Ishikawa (cell line): ENCODE data around the gene TTN.

Source experiments
- CEBPB ChIP-seq: IDR thresholded peaks from 2 replicates; pipeline ENCODE4 v1.6.1; 2012
- CREB1 ChIP-seq: IDR thresholded peaks from 2 replicates; pipeline ENCODE4 v1.6.1; 2012; ENCODE audit warnings: low read depth
- RAD21 ChIP-seq: IDR thresholded peaks from 2 replicates; pipeline ENCODE4 v1.6.1; 2012; ENCODE audit warnings: low read depth
- TAF1 ChIP-seq: IDR thresholded peaks from 2 replicates; pipeline ENCODE4 v1.6.1; 2012; ENCODE audit warnings: low read depth, mild to moderate bottlenecking
- ZBTB7A ChIP-seq: IDR thresholded peaks from 2 replicates; pipeline ENCODE4 v1.6.1; 2012; ENCODE audit warnings: low read depth
- TF ChIP-seq, protein P1 (sequence below): IDR thresholded peaks from 2 replicates; pipeline ENCODE4 v1.6.1; 2012; ENCODE audit warnings: low read depth, mild to moderate bottlenecking

- TF ChIP-seq TAF1, result no peak
- TF ChIP-seq CREB1, result no peak
- TF ChIP-seq RAD21, result no peak; the same call in 1 of the 2 replicates
- no peak for TF ChIP-seq ZBTB7A
- no peak for TF ChIP-seq CEBPB
- TF ChIP-seq, protein P1, sequence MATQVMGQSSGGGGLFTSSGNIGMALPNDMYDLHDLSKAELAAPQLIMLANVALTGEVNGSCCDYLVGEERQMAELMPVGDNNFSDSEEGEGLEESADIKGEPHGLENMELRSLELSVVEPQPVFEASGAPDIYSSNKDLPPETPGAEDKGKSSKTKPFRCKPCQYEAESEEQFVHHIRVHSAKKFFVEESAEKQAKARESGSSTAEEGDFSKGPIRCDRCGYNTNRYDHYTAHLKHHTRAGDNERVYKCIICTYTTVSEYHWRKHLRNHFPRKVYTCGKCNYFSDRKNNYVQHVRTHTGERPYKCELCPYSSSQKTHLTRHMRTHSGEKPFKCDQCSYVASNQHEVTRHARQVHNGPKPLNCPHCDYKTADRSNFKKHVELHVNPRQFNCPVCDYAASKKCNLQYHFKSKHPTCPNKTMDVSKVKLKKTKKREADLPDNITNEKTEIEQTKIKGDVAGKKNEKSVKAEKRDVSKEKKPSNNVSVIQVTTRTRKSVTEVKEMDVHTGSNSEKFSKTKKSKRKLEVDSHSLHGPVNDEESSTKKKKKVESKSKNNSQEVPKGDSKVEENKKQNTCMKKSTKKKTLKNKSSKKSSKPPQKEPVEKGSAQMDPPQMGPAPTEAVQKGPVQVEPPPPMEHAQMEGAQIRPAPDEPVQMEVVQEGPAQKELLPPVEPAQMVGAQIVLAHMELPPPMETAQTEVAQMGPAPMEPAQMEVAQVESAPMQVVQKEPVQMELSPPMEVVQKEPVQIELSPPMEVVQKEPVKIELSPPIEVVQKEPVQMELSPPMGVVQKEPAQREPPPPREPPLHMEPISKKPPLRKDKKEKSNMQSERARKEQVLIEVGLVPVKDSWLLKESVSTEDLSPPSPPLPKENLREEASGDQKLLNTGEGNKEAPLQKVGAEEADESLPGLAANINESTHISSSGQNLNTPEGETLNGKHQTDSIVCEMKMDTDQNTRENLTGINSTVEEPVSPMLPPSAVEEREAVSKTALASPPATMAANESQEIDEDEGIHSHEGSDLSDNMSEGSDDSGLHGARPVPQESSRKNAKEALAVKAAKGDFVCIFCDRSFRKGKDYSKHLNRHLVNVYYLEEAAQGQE, result no peak
These were observed 133.1 kb downstream of the TTN start for GRCh38 chr2:178674122-178674521.
